Upper lobe of left lung (tissue), 4 donors: ENCODE measurements around the gene DFFB.

Source experiments
- CTCF ChIP-seq, 6 experiments: fragments of 450-650 bp in 4 of 6; fragments of 200-600 bp in 2 of 6; sonication (generic) in 2 of 6; IDR thresholded peaks; one replicate each; pipeline ENCODE4 v1.5.1; 2016 to 2019; ENCODE audit warnings: antibody characterized with exemption in 6 of 6
- EP300 ChIP-seq, 4 donors: sonication (generic); formaldehyde crosslinking; IDR thresholded peaks; one replicate each; pipeline ENCODE4 v1.5.1; 2017; ENCODE audit warnings: antibody characterized with exemption in 4 of 4, control low read depth in 2 of 4
- POLR2A ChIP-seq, 4 donors: fragments of 450-650 bp; IDR thresholded peaks; one replicate each; pipeline ENCODE4 v1.5.1; 2016 to 2017; ENCODE audit warnings: antibody characterized with exemption in 4 of 4, mild to moderate bottlenecking in 2 of 4
- POLR2AphosphoS5 ChIP-seq, 2 donors: sonication (generic); formaldehyde crosslinking; IDR thresholded peaks; one replicate each; pipeline ENCODE4 v1.5.1; 2017; ENCODE audit warnings: antibody characterized with exemption in 2 of 2

- TF ChIP-seq CTCF (IDR thresholded peaks at IDR 0.05) (no peak), POLR2A (IDR thresholded peaks at IDR 0.05) (no peak), EP300 (IDR thresholded peaks at IDR 0.05) (no peak), POLR2AphosphoS5 (IDR thresholded peaks at IDR 0.05) (no peak)
Observed at GRCh38 chr1:3919706-3920105, 62.4 kb downstream of the DFFB start.
